Fibroblast of lung (primary cell): Measurements from ENCODE around the gene SCO2.

Experiments used
- CTCF ChIP-seq, 2 donors: IDR thresholded peaks in 1 of 2; conservative IDR thresholded peaks in 1 of 2; 1 replicate in 1 of 2; 2 replicates in 1 of 2; pipeline ENCODE4 v1.5.1; 2011 to 2012; ENCODE audit warnings: low read length in 2 of 2, control low read depth in 1 of 2, inconsistent platforms in 1 of 2, low read depth in 1 of 2, mild to moderate bottlenecking in 1 of 2
- EZH2 ChIP-seq: IDR thresholded peaks from 2 replicates; pipeline ENCODE4 v1.5.1; 2012; ENCODE audit warnings: low read length, control low read depth, mild to moderate bottlenecking; ENCODE audit errors: missing control alignments

DNA sequence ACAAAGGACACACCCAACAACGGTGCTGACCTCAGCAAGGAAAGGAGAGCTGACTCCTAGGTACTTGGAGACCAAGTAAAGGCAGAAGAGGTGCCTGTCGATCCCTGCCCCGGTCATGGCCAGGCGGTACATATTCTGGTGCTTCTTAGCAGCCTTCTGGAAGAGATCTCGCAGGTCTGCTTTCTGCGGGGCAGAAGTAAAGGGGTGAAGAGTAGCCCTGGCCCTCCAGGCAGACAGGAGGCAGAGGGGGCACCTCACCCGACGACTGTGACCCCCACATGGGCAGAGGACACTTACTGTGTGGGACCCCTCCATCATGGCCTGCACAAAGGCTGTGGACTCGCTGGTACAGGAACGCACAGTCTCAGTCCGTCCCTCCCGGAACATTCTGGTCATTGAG is 45.5 kb upstream of the SCO2 start:
- TF ChIP-seq CTCF (conservative IDR thresholded peaks at IDR 0.05 in 1 of 2, IDR thresholded peaks at IDR 0.05 in 1 of 2; ENCODE audit: low read depth in 1 of 2, low read length in 2 of 2), result no peak
- TF ChIP-seq EZH2, result no peak
